Body of pancreas (tissue), 4 donors: ENCODE measurements around the gene RNU7-1. TPM values are rescaled to one million over a fixed set of nuclear protein-coding genes. Genes with fewer than 3 reads are reported as not detected.

ENCODE experiments used
- ATAC-seq: fragments of 150-250 bp; one replicate; pipeline ENCODE4 v1.9.1; 2016
- DNase-seq, 4 donors: peaks; one replicate each; pipeline ENCODE4 v3.0.0-alpha.2; 2019
- H3K27ac ChIP-seq, 4 donors: fragments of 200-600 bp; sonication (generic); 1 replicate in 3 of 4; 2 replicates in 1 of 4; pipeline versions ENCODE4 v1.5.1 to v1.6.1; 2016 to 2019; ENCODE audit warnings: mild to moderate bottlenecking in 1 of 4, mixed read lengths in 1 of 4, moderate library complexity in 1 of 4
- H3K27me3 ChIP-seq, 2 donors: fragments of 200-600 bp; sonication (generic); one replicate each; pipeline ENCODE4 v1.6.0; 2016; ENCODE audit warnings: mild to moderate bottlenecking in 1 of 2
- H3K36me3 ChIP-seq, 2 donors: fragments of 200-600 bp; sonication (generic); replicated peaks in 1 of 2; 2 replicates each; pipeline ENCODE4 v1.5.1; 2016; ENCODE audit warnings: low read depth in 2 of 2; ENCODE audit not compliant: insufficient read depth in 1 of 2
- H3K4me1 ChIP-seq: fragments of 200-600 bp; sonication (generic); one replicate; pipeline ENCODE4 v1.6.0; 2016
- H3K4me3 ChIP-seq, 2 donors: fragments of 200-600 bp; sonication (generic); 1 replicate in 1 of 2; 2 replicates in 1 of 2; pipeline ENCODE4 v1.5.1; 2016 to 2019
- H3K9me3 ChIP-seq, 3 donors: fragments of 200-600 bp; sonication (generic); 1 replicate in 2 of 3; 2 replicates in 1 of 3; pipeline ENCODE4 v1.5.1; 2016
- POLR2A ChIP-seq, 3 donors: fragments of 450-650 bp; IDR thresholded peaks; one replicate each; pipeline ENCODE4 v1.6.1; 2016; ENCODE audit warnings: antibody characterized with exemption in 3 of 3, mild to moderate bottlenecking in 2 of 3
- WGBS, 2 donors: methylation state at CpG; one replicate each; pipeline ENCODE4 v1.1.5; 2017; 5-methylcytosine and 5-hydroxymethylcytosine counted together
- intact Hi-C: fragments of 100-400 bp; cut with DNase I; formaldehyde crosslinking; loops from one replicate; pipeline ENCODE4 v1.15.1; 2023
- total RNA-seq, 2 donors: library from RNA; depleted of rRNA; stranded (reverse); fragments of >200 nt; gene quantifications; one replicate each; pipeline ENCODE4 v1.1.0, GENCODE V29; 2016
- TF ChIP-seq, protein P1 (sequence below), 7 experiments: fragments of 450-650 bp in 4 of 7; fragments of 200-600 bp in 3 of 7; sonication (generic) in 3 of 7; IDR thresholded peaks; one replicate each; pipeline ENCODE4 v1.5.1; 2016 to 2019; ENCODE audit warnings: antibody characterized with exemption in 7 of 7

The RNU7-1 gene
- total RNA-seq, 2 donors from 2014 or later, result not detected

DNA sequence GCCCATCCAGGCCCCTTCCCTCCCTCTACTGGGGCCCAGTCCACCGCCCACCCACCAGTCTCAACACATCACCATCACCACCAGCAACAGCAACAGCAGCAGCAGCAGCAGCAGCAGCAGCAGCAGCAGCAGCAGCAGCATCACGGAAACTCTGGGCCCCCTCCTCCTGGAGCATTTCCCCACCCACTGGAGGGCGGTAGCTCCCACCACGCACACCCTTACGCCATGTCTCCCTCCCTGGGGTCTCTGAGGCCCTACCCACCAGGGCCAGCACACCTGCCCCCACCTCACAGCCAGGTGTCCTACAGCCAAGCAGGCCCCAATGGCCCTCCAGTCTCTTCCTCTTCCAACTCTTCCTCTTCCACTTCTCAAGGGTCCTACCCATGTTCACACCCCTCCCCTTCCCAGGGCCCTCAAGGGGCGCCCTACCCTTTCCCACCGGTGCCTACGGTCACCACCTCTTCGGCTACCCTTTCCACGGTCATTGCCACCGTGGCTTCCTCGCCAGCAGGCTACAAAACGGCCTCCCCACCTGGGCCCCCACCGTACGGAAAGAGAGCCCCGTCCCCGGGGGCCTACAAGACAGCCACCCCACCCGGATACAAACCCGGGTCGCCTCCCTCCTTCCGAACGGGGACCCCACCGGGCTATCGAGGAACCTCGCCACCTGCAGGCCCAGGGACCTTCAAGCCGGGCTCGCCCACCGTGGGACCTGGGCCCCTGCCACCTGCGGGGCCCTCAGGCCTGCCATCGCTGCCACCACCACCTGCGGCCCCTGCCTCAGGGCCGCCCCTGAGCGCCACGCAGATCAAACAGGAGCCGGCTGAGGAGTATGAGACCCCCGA is 6.8 kb upstream of the RNU7-1 start:
- TF ChIP-seq POLR2A (IDR thresholded peaks at IDR 0.05), result no peak
- TF ChIP-seq, protein P1, sequence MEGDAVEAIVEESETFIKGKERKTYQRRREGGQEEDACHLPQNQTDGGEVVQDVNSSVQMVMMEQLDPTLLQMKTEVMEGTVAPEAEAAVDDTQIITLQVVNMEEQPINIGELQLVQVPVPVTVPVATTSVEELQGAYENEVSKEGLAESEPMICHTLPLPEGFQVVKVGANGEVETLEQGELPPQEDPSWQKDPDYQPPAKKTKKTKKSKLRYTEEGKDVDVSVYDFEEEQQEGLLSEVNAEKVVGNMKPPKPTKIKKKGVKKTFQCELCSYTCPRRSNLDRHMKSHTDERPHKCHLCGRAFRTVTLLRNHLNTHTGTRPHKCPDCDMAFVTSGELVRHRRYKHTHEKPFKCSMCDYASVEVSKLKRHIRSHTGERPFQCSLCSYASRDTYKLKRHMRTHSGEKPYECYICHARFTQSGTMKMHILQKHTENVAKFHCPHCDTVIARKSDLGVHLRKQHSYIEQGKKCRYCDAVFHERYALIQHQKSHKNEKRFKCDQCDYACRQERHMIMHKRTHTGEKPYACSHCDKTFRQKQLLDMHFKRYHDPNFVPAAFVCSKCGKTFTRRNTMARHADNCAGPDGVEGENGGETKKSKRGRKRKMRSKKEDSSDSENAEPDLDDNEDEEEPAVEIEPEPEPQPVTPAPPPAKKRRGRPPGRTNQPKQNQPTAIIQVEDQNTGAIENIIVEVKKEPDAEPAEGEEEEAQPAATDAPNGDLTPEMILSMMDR (IDR thresholded peaks at IDR 0.05), result no peak
- peak overlapping the region; percentile 33 to 50 for H3K4me3 ChIP-seq
- H3K4me1 ChIP-seq, result peaks cover 32% of the 10 kb centered on the region
- H3K27me3 ChIP-seq, result no peaks in the 10 kb centered on the region
- H3K36me3 ChIP-seq, result no peaks in the 10 kb centered on the region
- intact Hi-C loops, result no loop called here
- ATAC-seq (peak; percentile 1), DNase-seq (no peak)
- peak overlapping the region; percentile 83 to 96 (median 86) for H3K27ac ChIP-seq
- H3K9me3 ChIP-seq, result no peaks in the 10 kb centered on the region
- 17 to 57% methylated on average over 12 to 36 of the region's 36 CpGs for WGBS, 2 donors

DNA sequence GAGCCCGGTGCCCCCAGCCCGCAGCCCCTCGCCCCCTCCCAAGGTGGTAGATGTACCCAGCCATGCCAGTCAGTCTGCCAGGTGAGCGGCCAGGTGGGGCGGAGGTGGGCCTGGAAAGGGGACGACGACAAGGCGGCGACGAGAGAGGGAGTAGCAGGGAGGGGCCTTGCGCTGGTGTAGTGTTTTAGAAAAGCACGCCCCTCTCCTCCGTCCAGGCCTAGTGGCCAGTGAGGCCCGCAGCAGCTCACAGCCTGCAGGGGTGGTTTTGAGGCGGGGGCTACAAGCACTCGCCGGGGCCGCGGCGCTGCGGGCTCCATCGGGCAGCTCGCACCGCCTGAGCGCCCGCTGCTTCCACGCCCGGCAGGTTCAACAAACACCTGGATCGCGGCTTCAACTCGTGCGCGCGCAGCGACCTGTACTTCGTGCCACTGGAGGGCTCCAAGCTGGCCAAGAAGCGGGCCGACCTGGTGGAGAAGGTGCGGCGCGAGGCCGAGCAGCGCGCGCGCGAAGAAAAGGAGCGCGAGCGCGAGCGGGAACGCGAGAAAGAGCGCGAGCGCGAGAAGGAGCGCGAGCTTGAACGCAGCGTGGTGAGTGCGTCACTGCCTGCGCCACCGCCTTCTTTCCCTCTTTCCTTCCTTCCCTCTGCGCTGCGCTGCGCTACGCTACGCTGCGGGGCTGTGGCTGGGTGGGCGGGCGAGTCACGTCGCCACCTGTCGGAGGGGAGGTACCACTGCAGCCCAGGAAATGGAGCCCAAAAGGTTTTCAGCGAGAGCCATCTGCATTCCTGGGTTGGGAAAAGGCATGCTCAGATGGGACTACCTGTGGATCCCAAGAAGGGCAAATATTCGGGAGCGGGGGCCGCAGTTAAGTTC is 5.9 kb upstream of the RNU7-1 start:
- peak overlapping the region; percentile 83 to 96 (median 86) for H3K27ac ChIP-seq
- H3K4me3 ChIP-seq, result peak overlapping the region; percentile 33 to 50
- peaks cover 32% of the 10 kb centered on the region for H3K4me1 ChIP-seq
- no peaks in the 10 kb centered on the region for H3K36me3 ChIP-seq
- TF ChIP-seq POLR2A (IDR thresholded peaks at IDR 0.05), result peak; percentile 84 to 91 (median 89)
- TF ChIP-seq, protein P1 (IDR thresholded peaks at IDR 0.05), result peak; percentile 92 to 99 (median 98)
- intact Hi-C loops, result no loop called here
- 0% methylated on average over 17 to 80 of the region's 80 CpGs for WGBS, 2 donors
- DNase-seq (peak; percentile 95 to 96 (median 95)), ATAC-seq (peak; percentile 96)
- H3K9me3 ChIP-seq, result no peaks in the 10 kb centered on the region
- no peaks in the 10 kb centered on the region for H3K27me3 ChIP-seq

DNA sequence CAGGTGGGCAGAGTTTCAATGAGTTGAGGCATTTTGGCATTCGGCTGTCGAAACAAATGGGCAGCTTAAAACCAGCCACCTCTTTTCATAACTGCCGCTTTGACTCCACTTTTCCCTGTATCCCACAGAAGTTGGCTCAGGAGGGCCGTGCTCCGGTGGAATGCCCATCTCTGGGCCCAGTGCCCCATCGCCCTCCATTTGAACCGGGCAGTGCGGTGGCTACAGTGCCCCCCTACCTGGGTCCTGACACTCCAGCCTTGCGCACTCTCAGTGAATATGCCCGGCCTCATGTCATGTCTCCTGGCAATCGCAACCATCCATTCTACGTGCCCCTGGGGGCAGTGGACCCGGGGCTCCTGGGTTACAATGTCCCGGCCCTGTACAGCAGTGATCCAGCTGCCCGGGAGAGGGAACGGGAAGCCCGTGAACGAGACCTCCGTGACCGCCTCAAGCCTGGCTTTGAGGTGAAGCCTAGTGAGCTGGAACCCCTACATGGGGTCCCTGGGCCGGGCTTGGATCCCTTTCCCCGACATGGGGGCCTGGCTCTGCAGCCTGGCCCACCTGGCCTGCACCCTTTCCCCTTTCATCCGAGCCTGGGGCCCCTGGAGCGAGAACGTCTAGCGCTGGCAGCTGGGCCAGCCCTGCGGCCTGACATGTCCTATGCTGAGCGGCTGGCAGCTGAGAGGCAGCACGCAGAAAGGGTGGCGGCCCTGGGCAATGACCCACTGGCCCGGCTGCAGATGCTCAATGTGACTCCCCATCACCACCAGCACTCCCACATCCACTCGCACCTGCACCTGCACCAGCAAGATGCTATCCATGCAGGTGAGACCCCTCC is 5.0 kb upstream of the RNU7-1 start:
- DNase-seq (peak in 1 of 4 donors; percentile 43), ATAC-seq (no peak)
- no peak overlapping the region for H3K4me3 ChIP-seq
- H3K27me3 ChIP-seq, result no peaks in the 10 kb centered on the region
- TF ChIP-seq, protein P1 (IDR thresholded peaks at IDR 0.05), result no peak
- no peak for TF ChIP-seq POLR2A (IDR thresholded peaks at IDR 0.05)
- H3K9me3 ChIP-seq, result no peaks in the 10 kb centered on the region
- 71 to 74% methylated on average over 13 to 31 of the region's 32 CpGs for WGBS, 2 donors
- H3K27ac ChIP-seq, result peak overlapping the region; percentile 83 to 96 (median 86)
- intact Hi-C loops, result no loop called here
- peaks cover 38% of the 10 kb centered on the region for H3K4me1 ChIP-seq
- no peaks in the 10 kb centered on the region for H3K36me3 ChIP-seq

DNA sequence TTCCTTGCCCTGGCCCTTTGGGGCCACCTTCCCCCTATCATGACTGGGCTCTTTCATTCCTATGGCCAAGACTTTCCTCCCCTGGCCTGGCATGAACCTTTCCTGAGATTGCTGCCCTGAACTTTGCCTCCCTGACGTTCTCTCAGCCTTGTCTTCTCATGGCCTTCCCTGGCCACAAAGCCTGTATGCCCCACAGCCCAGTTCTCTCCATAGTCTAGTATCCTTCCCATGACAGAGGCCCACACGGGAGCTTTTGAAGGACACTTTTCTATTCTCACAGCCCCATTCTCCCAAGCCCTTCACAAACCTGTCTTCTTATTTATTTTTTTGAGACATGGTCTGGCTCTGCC is 4.5 kb upstream of the RNU7-1 start:
- Histone ChIP-seq H3K9me3 (no peaks in the 10 kb centered on the region), H3K4me3 (no peak overlapping the region), H3K27ac (no peak overlapping the region), H3K4me1 (peaks cover 38% of the 10 kb centered on the region), H3K36me3 (no peaks in the 10 kb centered on the region), H3K27me3 (no peaks in the 10 kb centered on the region)
- 56% methylated on average over 2 of the region's 2 CpGs for WGBS, 2 donors
- DNase-seq (no peak), ATAC-seq (no peak)
- TF ChIP-seq, protein P1 (IDR thresholded peaks at IDR 0.05), result no peak
- TF ChIP-seq POLR2A (IDR thresholded peaks at IDR 0.05), result no peak
- intact Hi-C loops, result no loop called here
